ENCODE measurements around the gene ASAP2.

- TF ChIP-seq CTCF (conservative IDR thresholded peaks at IDR 0.05; ENCODE audit: low read length) (no peak), EZH2phosphoT487 (IDR thresholded peaks at IDR 0.05; ENCODE audit: borderline replicate concordance) (no peak)
Measured at GRCh38 chr2:9390991-9391390, 184.4 kb downstream of the ASAP2 start.
